ENCODE measurements around the gene GPR107.

The GPR107 gene

DNA sequence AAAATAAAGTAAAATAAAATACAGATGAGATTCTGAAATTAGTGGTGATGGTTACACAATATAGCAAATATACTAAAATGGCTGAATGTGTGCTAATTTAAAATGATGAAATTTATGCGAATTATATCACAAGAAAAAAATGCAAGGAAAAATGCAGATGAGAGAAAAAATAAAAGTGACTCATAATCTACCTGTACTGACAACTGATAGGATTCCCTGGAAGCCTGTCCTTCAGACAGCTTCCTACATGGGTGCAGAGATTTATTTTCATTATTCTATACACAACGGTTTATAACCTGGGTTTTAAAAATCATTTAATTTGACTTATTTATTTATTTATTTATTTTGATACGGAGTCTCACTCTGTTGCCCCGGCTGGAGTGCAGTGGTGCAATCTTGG lies 112.7 kb downstream of the GPR107 start:
- TF ChIP-seq, protein P1, sequence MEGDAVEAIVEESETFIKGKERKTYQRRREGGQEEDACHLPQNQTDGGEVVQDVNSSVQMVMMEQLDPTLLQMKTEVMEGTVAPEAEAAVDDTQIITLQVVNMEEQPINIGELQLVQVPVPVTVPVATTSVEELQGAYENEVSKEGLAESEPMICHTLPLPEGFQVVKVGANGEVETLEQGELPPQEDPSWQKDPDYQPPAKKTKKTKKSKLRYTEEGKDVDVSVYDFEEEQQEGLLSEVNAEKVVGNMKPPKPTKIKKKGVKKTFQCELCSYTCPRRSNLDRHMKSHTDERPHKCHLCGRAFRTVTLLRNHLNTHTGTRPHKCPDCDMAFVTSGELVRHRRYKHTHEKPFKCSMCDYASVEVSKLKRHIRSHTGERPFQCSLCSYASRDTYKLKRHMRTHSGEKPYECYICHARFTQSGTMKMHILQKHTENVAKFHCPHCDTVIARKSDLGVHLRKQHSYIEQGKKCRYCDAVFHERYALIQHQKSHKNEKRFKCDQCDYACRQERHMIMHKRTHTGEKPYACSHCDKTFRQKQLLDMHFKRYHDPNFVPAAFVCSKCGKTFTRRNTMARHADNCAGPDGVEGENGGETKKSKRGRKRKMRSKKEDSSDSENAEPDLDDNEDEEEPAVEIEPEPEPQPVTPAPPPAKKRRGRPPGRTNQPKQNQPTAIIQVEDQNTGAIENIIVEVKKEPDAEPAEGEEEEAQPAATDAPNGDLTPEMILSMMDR (IDR thresholded peaks at IDR 0.05; ENCODE audit: borderline replicate concordance, control extremely low read depth, extremely low read depth, insufficient read depth, missing control alignments), result no peak
- in situ Hi-C loops (cut with MboI; ENCODE audit: low sequenced_read_pairs, unreplicated experiment), result no loop called here
- DNase-seq (ENCODE audit: low spot score), result no peak

DNA sequence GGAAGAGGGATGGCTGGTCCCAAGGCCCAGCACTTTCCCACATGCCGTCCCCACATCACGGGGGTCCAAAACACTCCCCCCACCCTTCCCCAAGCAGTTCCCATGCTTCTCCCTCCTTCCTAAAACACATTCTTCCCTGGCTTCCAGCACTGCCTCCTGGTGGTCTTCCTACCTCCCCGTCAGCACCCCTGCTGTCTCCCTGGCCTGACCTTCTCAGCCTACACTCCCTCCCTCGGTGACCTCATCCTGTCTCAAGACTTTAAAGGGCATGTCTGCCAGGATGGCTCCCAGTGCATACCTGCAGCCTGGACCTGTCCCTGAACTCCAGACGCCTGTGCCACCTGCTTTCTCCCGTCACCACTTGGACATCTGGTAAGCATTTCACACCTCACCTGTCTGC lies 114.2 kb downstream of the GPR107 start:
- in situ Hi-C loops (cut with MboI; ENCODE audit: low sequenced_read_pairs, unreplicated experiment), result no loop called here
- no peak for DNase-seq (ENCODE audit: low spot score)
- TF ChIP-seq, protein P1 (IDR thresholded peaks at IDR 0.05; ENCODE audit: borderline replicate concordance, control extremely low read depth, extremely low read depth, insufficient read depth, missing control alignments), result no peak

DNA sequence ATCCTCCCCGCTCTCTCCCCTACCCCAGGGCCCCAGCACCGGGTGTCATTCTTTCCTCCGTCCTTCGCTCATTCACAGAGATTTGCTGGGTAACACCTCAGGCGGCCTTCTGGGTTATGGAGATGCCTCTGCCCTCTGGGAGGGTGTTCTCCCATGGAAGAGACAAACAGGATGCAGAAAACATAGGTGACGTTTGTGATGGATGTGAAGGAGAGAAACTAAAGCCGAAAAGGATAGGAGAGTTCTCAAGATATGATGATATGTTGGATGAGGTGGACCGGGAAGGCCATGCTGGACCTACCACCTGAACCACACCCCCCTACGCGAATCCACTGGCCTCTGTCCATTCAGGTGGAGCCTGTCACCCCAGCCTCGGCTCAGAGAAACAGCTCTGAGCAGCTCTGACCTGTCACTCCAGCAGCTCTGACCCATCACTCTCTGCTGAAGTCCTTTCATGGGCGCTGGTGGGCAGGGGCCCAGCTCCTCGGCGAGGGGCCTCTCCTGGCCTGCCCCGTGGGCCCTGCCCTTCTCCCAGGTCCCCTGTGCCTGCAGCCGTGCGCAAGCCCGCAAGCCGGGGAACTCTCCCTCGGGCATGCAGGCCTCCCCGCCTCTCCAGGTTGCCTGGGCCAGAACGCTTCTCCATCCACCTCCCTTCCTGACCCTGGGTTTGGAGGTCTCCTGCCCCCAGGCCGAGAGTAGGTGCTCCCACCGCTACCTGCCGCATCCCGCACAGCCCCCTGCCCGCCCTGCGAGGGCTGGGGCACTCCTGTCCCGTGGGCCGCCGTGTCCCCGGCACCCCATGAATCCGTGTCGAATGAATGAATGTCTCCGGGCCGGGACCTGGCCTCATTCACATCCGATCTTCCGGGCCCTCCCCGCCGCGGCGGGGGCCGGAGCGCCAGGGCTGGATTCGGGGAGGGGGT lies 117.8 kb downstream of the GPR107 start:
- TF ChIP-seq, protein P1 (IDR thresholded peaks at IDR 0.05; ENCODE audit: borderline replicate concordance, control extremely low read depth, extremely low read depth, insufficient read depth, missing control alignments), result no peak
- in situ Hi-C loops (cut with MboI; ENCODE audit: low sequenced_read_pairs, unreplicated experiment), result no loop called here
- no peak for DNase-seq (ENCODE audit: low spot score)

DNA sequence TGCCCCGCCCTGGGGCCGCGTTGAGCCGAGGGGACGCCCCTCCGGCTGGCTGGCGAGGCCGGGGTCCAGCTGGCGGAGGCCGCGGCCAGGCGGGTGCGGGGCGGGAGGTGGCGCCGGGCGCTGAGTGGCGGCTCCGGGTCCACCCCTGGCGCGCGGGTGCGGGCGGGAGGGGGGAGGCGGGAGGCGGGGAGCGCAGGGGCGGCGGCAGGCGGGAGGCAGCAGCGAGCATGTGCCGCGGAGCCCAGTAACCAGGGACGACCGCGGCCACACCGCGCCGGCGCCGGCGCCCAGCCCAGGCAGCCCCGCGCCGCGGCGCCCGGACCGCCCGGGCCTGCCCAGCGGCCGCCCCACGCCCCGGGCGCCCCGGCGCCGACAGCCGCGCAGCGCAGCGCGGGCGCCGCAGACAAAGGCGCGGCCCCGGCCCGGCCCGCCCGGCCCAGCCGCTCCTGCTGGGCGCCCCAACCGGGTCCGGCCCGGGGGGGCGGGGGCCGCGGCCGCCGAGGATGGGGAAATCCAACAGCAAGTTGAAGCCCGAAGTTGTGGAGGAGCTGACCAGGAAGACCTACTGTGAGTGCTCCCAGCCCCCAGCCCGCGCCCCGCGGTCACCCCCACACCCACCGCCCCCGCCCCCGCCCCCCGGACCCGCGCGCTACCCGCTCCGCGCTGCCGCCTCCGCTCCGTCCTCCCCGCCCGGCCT lies 118.6 kb downstream of the GPR107 start, which contains the start of gene NCS1:
Gene NCS1, plus strand, starts transcription at position 244 of the 697 bp plus-strand sequence. Its CDS starts 260 bp downstream, at position 504.
- TF ChIP-seq, protein P1 (IDR thresholded peaks at IDR 0.05; ENCODE audit: borderline replicate concordance, control extremely low read depth, extremely low read depth, insufficient read depth, missing control alignments), result no peak
- peak; percentile 86 for DNase-seq (ENCODE audit: low spot score)
- in situ Hi-C loops (cut with MboI; ENCODE audit: low sequenced_read_pairs, unreplicated experiment), result no loop called here

DNA sequence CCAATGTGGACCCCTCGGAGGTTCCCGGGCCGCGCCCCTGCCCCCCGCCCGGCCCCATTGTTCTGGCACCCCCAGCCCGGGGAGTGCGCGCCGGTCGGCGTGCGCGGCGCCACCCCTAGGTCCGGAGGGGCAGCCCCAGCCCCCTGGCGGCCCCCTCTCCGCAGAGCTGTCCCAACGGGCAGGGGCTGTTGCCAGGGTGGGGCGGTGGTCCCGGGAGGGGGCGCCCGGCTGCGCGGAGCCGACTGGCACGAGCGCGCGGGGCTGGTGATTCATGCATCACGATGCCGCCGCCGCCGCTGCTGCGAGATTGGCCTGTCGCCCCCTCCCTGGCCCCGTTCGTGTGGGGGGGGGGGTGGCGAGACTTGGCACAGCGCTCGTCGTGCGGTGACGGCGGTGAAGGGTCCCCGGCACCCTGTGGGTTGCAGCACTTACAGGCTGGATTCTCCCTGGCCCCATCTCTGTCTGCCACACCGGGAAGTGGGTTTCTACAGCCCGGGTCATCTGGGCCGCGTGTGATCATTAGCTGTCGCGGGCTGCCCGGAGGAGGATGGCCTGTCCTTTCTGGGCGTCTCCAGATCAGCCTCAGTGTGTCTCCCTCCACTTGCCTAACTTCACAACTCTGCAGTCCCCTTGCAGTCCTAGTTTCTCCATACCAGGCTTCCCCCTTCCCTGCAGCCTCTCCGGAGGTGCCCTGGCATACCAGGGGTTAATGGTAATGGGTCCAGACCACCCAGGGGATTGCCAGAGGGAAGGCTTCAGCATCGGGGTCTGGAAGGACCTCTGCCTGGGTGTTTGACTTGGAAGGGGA lies 119.4 kb downstream of the GPR107 start:
- TF ChIP-seq, protein P1 (IDR thresholded peaks at IDR 0.05; ENCODE audit: borderline replicate concordance, control extremely low read depth, extremely low read depth, insufficient read depth, missing control alignments), result no peak
- in situ Hi-C loops (cut with MboI; ENCODE audit: low sequenced_read_pairs, unreplicated experiment), result no loop called here

DNA sequence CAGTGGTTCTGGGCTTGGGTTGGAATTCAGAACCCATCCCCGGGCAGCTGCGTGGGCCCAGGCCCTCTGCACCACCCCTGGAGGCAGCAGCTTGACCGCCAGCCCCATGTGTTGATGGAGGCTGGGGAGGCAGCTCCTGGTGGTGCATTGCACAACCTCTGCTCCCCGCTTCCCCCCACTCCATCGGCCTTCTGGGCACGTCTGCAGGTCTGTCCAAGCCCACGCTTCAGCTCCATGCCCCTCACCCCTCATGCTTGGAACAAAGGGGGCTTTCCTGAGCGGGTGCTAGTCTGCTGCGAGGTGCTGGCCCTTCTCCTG lies 119.9 kb downstream of the GPR107 start:
- TF ChIP-seq, protein P1 (IDR thresholded peaks at IDR 0.05; ENCODE audit: borderline replicate concordance, control extremely low read depth, extremely low read depth, insufficient read depth, missing control alignments), result no peak
- no peak for DNase-seq (ENCODE audit: low spot score)
- in situ Hi-C loops (cut with MboI; ENCODE audit: low sequenced_read_pairs, unreplicated experiment), result no loop called here

More for the DNA sequence above, 119.4 kb downstream of the GPR107 start:
- DNase-seq (ENCODE audit: low spot score), result no peak

All from GM13976 (cell line).